HUES48 (cell line): ENCODE measurements around the gene QDPR.
"Not testable (repeated sequence)": the region's sequence is repeated elsewhere in the genome, so short reads cannot be mapped to it uniquely, and the experiment has no call there.

ENCODE experiments used
- H3K27ac ChIP-seq: one replicate; pipeline ENCODE4 v1.7.0; 2013; ENCODE audit warnings: low read depth, low read length, inconsistent platforms
- H3K27me3 ChIP-seq: 2 replicates; pipeline ENCODE4 v1.6.1; 2013; ENCODE audit warnings: mild to moderate bottlenecking, low read length; ENCODE audit not compliant: control insufficient read depth, insufficient read depth
- H3K36me3 ChIP-seq: 2 replicates; pipeline ENCODE4 v1.6.1; 2013; ENCODE audit warnings: low read length; ENCODE audit not compliant: control insufficient read depth, insufficient read depth
- H3K4me1 ChIP-seq: 2 replicates; pipeline ENCODE4 v1.6.1; 2013; ENCODE audit warnings: mild to moderate bottlenecking, low read length; ENCODE audit not compliant: control insufficient read depth, insufficient read depth
- H3K4me3 ChIP-seq: 2 replicates; pipeline ENCODE4 v1.5.1; 2013; ENCODE audit warnings: mild to moderate bottlenecking, low read depth, low read length
- H3K9ac ChIP-seq: 2 replicates; pipeline ENCODE4 v1.6.1; 2013; ENCODE audit warnings: mild to moderate bottlenecking, low read depth, low read length, moderate library complexity
- H3K9me3 ChIP-seq: 2 replicates; pipeline ENCODE4 v1.6.1; 2013; ENCODE audit warnings: low read length; ENCODE audit not compliant: control insufficient read depth, insufficient read depth

Gene QDPR

DNA sequence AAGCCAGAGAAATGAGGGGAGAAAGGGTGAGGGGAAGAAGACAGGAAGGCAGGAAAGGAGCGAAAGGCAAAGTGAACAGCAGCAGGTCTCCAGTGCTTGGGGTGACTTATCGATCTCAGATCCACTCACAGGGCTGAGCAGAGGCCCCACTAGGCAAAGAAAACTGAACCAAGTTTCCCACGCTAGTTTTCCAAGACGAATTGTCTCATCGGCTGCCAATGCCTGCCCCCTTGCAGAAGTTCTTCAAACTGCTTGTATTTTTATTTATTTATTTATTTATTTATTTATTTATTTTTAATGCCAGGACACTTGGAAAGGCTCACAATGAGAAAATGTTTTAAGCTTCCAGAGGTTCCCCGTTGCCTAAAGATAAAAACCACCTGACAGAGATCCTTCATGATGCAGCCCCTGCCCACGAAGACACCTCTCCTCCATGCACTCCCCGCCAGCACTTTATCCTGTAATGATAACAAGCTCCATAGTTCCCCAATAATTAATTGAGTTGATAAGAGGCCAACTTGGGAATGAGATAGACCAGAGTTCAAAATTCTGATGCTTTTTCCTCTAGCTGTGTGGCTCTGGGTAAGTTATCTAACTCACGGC is 43.2 kb downstream of the QDPR start:
- Histone ChIP-seq H3K4me3 (no peak overlapping the region), H3K9ac (no peak overlapping the region), H3K27ac (no peak overlapping the region), H3K9me3 (no peaks in the 10 kb centered on the region), H3K27me3 (no peaks in the 10 kb centered on the region), H3K4me1 (no peaks in the 10 kb centered on the region), H3K36me3 (no peaks in the 10 kb centered on the region)

DNA sequence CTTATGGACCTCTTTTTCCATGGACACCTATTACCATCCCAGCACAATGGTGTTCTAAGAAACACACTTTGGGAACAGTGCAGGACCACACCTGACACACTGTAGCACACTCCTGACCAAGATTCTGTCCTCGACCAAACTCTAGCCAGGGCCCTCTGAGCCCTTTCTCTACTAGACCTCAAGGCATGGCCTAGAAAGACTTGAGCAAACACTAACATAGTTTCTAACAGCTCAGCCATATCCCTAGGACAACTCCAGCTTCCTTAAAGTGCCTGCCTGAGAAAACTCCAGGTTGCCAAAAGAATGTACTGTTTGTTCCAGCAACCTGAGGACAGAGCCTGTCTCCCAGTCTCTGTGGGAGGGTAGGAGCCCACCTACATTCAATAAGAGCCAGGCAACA is 48.3 kb downstream of the QDPR start:
- H3K36me3 ChIP-seq = no peaks in the 10 kb centered on the region
- H3K9ac ChIP-seq = no peak overlapping the region
- H3K9me3 ChIP-seq = no peaks in the 10 kb centered on the region
- H3K27me3 ChIP-seq = no peaks in the 10 kb centered on the region
- no peak overlapping the region for H3K4me3 ChIP-seq
- H3K27ac ChIP-seq = no peak overlapping the region
- H3K4me1 ChIP-seq = no peaks in the 10 kb centered on the region

DNA sequence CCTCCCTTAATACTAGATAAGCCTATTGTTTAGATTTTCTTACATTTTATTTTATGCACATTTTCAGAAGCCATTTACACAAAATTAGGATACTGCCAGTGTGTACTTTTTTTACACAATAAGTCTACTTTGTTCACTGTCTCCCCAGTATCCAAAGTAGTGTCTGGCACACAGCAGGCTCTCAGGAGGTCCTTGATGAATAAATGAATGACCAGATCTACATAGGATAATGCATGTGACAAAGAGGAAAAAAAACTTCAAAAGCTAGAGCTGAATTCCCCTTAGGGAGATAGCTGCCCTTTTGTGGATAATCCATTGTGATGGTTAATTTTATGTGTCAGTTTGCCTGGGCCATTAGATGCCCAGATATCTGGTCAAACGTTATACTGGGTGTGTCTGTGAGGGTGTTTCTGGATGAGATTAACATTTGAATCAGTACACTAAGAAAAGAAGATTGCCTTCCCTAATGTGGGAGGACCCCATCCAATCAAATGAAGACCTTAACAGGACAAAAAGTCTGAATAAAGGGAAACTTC is 61.6 kb downstream of the QDPR start:
- Histone ChIP-seq H3K4me1 (no peaks in the 10 kb centered on the region), H3K9me3 (no peaks in the 10 kb centered on the region)

DNA sequence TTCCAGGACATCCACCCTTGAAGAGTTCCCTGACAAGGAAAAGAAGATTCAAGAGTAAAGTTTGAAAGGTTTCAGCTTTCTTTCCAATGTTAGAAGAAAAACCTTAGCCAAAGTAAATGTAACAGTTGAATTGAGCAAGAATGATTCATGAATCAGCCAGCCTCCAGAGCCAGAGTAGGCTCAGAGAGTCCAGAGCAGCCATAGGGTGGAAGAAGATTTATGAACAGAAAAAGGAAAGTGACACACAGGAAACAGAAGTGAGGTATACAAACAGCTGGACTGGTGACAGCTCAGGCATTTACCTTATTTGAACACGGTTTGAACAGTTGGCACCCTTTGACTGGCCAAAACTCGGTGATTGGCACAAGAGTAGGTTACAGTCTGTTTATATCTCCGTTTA is 63.2 kb downstream of the QDPR start:
- Histone ChIP-seq H3K27ac (no peak overlapping the region), H3K9me3 (no peaks in the 10 kb centered on the region), H3K36me3 (no peaks in the 10 kb centered on the region), H3K4me1 (no peaks in the 10 kb centered on the region), H3K27me3 (no peaks in the 10 kb centered on the region), H3K9ac (no peak overlapping the region), H3K4me3 (no peak overlapping the region)

More for the DNA sequence above, 61.6 kb downstream of the QDPR start:
- H3K27me3 ChIP-seq = no peaks in the 10 kb centered on the region
- no peak overlapping the region for H3K27ac ChIP-seq
- H3K4me3 ChIP-seq = no peak overlapping the region
- H3K36me3 ChIP-seq = no peaks in the 10 kb centered on the region
- no peak overlapping the region for H3K9ac ChIP-seq

DNA sequence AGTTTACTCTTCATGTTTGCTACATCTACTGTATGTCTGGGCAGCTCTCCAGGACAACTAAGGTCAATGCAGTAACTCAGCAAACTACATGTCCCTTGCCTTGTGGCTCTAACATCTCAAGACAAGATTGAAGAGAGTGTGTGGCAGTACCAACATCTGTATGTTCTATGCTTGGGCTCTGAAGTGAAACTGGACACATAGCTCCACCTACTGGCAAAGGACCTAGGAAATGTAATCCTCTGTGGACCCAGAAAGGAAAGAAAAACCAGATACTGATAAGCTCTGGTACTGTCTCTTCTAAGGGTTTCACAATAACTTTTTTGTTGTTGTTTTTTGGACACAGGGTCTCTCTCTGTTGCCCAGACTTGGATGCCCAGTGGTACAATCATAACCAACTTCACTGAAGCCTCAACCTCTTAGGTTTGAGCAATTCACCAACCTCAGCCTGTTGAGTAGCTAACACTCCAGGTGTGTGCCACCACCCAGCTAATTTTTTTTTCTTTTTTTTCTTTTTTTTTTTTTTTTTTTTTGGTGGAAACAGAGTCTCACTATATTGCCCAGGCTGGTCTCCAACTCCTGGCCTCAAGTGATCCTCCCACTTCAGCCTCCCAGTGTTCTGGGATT is 64.1 kb downstream of the QDPR start:
- Histone ChIP-seq H3K9ac (no peak overlapping the region), H3K4me1 (no peaks in the 10 kb centered on the region), H3K27me3 (no peaks in the 10 kb centered on the region), H3K9me3 (no peaks in the 10 kb centered on the region), H3K27ac (no peak overlapping the region), H3K36me3 (no peaks in the 10 kb centered on the region), H3K4me3 (no peak overlapping the region)

DNA sequence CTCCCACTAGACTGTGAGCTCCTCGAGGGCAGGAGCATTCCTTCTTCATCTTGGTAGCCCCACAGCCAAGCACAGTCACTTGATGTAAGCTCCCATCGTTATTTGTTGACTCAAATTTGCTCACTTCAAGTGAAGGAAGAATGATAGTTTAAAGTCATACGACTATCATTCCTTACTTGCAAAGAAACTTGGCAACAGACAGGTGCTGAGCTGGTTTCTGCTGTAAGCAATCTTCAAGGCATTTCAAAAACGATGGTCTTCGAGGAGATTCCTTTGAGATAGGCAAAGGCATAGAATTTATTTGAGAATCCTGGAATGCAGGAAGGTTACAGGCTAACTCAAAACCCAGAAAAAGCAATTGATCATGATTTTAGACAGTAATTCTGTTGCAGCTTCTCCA is 64.8 kb downstream of the QDPR start:
- Histone ChIP-seq H3K9me3 (no peaks in the 10 kb centered on the region), H3K4me1 (no peaks in the 10 kb centered on the region), H3K27me3 (no peaks in the 10 kb centered on the region), H3K4me3 (no peak overlapping the region), H3K9ac (no peak overlapping the region), H3K27ac (no peak overlapping the region), H3K36me3 (no peaks in the 10 kb centered on the region)

DNA sequence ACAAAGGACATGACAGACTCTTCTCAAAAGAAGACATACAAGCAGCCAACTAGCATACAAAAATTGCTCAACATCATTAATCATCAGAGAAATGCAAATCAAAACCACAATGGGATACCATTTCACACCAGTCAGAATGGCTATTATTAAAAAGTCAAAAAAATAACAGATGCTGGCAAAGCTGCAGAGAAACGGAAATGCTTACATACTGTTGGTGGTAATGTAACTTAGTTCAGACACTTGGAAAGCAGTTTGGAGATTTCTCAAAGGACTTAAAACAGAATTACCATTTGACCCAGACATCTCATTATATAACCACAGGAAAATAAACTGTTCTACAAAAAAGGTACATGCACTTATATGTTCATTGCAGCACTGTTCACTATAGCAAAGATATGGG is 69.4 kb downstream of the QDPR start:
- not testable (repeated sequence) for H3K4me3 ChIP-seq, H3K9ac ChIP-seq, H3K27me3 ChIP-seq, H3K9me3 ChIP-seq, H3K27ac ChIP-seq, H3K4me1 ChIP-seq, H3K36me3 ChIP-seq

DNA sequence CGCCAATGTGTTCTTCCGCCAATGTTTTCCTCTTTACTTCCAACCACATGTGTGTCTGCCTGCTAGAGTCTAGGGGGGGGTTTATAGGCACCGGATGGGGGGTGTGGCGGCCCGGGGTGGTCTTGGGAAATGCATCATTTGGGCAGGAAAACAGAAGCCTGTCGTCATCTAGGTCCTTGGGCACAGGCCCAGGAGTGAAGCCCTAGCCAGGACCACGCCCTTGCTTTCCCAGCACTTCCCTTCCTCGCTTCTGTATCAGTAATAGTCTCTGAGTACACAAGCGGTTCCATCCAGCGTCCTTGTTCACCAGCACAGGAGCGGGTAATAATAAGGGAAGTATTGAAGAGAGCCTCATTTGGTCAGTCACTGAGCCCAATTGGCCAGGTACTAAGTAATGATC is 74.5 kb downstream of the QDPR start:
- no peaks in the 10 kb centered on the region for H3K27me3 ChIP-seq
- no peak overlapping the region for H3K4me3 ChIP-seq
- no peak overlapping the region for H3K9ac ChIP-seq
- H3K4me1 ChIP-seq = no peaks in the 10 kb centered on the region
- no peaks in the 10 kb centered on the region for H3K9me3 ChIP-seq
- no peak overlapping the region for H3K27ac ChIP-seq
- no peaks in the 10 kb centered on the region for H3K36me3 ChIP-seq

DNA sequence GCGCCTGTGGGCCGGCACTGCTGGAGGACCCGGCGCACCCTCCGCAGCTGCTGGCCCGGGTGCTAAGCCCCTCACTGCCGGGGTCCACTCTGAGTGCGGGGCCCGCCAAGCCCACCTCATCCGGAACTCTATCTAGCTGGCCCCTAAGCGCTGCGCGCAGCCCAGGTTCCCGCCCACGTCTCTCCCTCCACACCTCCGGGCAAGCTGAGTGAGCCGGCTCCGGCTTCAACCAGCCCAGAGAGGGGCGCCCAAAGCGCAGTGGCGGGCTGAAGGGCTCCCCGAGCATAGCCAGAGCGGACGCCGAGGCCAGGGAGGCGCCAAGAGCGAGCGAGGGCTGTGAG is 75.2 kb downstream of the QDPR start:
- no peak overlapping the region for H3K27ac ChIP-seq
- H3K4me3 ChIP-seq = no peak overlapping the region
- H3K36me3 ChIP-seq = no peaks in the 10 kb centered on the region
- H3K4me1 ChIP-seq = no peaks in the 10 kb centered on the region
- H3K27me3 ChIP-seq = no peaks in the 10 kb centered on the region
- H3K9me3 ChIP-seq = no peaks in the 10 kb centered on the region
- H3K9ac ChIP-seq = no peak overlapping the region
